ENCODE results near the gene CBL.

DNA sequence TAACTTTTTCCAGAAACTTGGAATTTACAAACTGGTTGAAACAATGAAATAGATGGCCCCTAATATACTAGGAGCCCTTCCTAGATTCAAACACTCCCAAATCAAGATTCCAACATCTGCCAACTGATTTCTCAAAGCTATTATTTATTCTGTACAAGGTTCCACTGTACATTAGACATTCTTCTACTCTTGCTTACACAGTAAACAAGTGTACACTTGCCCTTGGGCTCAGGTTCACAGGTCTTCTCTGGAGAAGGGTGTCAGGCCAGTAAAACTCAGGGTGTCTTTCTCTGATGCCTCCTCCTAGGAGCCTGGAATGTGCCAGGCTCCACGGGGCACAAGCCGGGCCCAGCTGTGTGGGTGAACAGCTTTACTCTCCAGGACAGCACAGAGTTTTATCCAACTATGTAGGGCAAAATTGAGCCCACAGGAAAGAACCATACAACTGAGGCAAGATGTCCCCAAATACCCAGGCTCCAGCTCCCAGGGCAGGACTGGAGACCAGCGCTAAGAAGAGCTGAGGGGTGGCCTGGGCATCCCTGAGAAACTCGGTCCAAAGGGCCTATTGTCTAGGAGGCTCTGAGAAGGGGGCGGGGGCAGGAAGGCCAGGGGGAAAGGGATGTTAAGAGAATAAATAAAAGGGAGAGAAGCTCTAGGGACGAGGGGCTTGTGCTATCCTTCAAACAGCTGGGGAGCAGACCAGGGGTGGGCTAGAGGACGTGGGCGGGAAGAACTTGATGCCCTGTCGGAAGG, 149.1 kb downstream of the CBL start:
- TF ChIP-seq YY1 (IDR thresholded peaks at IDR 0.05; ENCODE audit: insufficient read depth, insufficient read length) (no peak), SUZ12 (IDR thresholded peaks at IDR 0.05; ENCODE audit: extremely low read depth, insufficient read depth, insufficient read length) (no peak), ZNF274 (IDR thresholded peaks at IDR 0.05; ENCODE audit: low read depth, low read length) (no peak)
